ENCODE measurements around the gene LRRC72. TPM values are rescaled to one million over a fixed set of nuclear protein-coding genes. Genes with fewer than 3 reads are reported as not detected.
A peak's percentile ranks its signal among the peaks of the same experiment; 100 is the strongest.

The LRRC72 gene
- total RNA-seq, 6 experiments from 2014 or later: not detected

- Mint-ChIP-seq H3K9me3 (no peaks in the 10 kb centered on the region), H3K36me3 (ENCODE audit: low read depth) (no peaks in the 10 kb centered on the region), H3K27ac (no peak overlapping the region), H3K4me3 (no peak overlapping the region), H3K27me3 (ENCODE audit: insufficient read depth) (no peaks in the 10 kb centered on the region), H3K4me1 (ENCODE audit: low read depth) (peaks cover 12% of the 10 kb centered on the region; the same call in 1 of the 2 replicates)
- TF ChIP-seq CTCF (IDR thresholded peaks at IDR 0.05): no peak
- no peak for DNase-seq
These were observed 36.0 kb downstream of the LRRC72 start for GRCh38 chr7:16562456-16563220.

GRCh38 chr7:16563281-16564022 lies 36.8 kb downstream of the LRRC72 start:
- Mint-ChIP-seq H3K9me3 (no peaks in the 10 kb centered on the region), H3K27me3 (ENCODE audit: insufficient read depth) (no peaks in the 10 kb centered on the region), H3K36me3 (ENCODE audit: low read depth) (no peaks in the 10 kb centered on the region), H3K27ac (no peak overlapping the region), H3K4me3 (no peak overlapping the region; the same call in 1 of the 2 replicates), H3K4me1 (ENCODE audit: low read depth) (peaks cover 12% of the 10 kb centered on the region; the same call in 1 of the 2 replicates)
- no peak for DNase-seq
- TF ChIP-seq CTCF (IDR thresholded peaks at IDR 0.05): no peak

GRCh38 chr7:16564023-16564380 lies 37.4 kb downstream of the LRRC72 start:
- no peaks in the 10 kb centered on the region for H3K36me3 Mint-ChIP-seq (ENCODE audit: low read depth)
- peaks cover 12% of the 10 kb centered on the region; the same call in 1 of the 2 replicates for H3K4me1 Mint-ChIP-seq (ENCODE audit: low read depth)
- no peaks in the 10 kb centered on the region for H3K9me3 Mint-ChIP-seq
- DNase-seq: no peak
- H3K27ac Mint-ChIP-seq: no peak overlapping the region
- H3K4me3 Mint-ChIP-seq: no peak overlapping the region
- no peaks in the 10 kb centered on the region for H3K27me3 Mint-ChIP-seq (ENCODE audit: insufficient read depth)
- TF ChIP-seq CTCF (IDR thresholded peaks at IDR 0.05): no peak

GRCh38 chr7:16564909-16565426 lies 38.3 kb downstream of the LRRC72 start:
- peak; percentile 34 for DNase-seq
- Mint-ChIP-seq H3K9me3 (no peaks in the 10 kb centered on the region), H3K27ac (no peak overlapping the region), H3K27me3 (ENCODE audit: insufficient read depth) (no peaks in the 10 kb centered on the region), H3K4me1 (ENCODE audit: low read depth) (peaks cover 10% of the 10 kb centered on the region; the same call in 1 of the 2 replicates), H3K36me3 (ENCODE audit: low read depth) (no peaks in the 10 kb centered on the region), H3K4me3 (no peak overlapping the region; the same call in 1 of the 2 replicates)
- peak; percentile 93 for TF ChIP-seq CTCF (IDR thresholded peaks at IDR 0.05)

- DNase-seq: no peak
- 0 out of 2 replicates have a peak, but pooled peaks cover 7% of the 10 kb centered on the region for H3K36me3 Mint-ChIP-seq (ENCODE audit: low read depth)
- H3K9me3 Mint-ChIP-seq: no peaks in the 10 kb centered on the region
- no peak overlapping the region for H3K27ac Mint-ChIP-seq
- TF ChIP-seq CTCF (IDR thresholded peaks at IDR 0.05): no peak
- no peaks in the 10 kb centered on the region for H3K4me1 Mint-ChIP-seq (ENCODE audit: low read depth)
- H3K27me3 Mint-ChIP-seq (ENCODE audit: insufficient read depth): peaks cover under 1% of the 10 kb centered on the region
- no peak overlapping the region for H3K4me3 Mint-ChIP-seq
These were observed 45.3 kb downstream of the LRRC72 start for GRCh38 chr7:16571941-16572340.
